Measurements from ENCODE around the gene TSPAN5. TPM values are rescaled to one million over a fixed set of nuclear protein-coding genes. Genes with fewer than 3 reads are reported as not detected.

TSPAN5 gene
- total and polyA plus RNA-seq, 2 of the 4 experiments (the other 2 are of a cell fraction): 64.8 to 79.6 TPM

GRCh38 chr4:98656886-98657285 lies 1.5 kb downstream of the TSPAN5 start:
- in situ Hi-C loops (cut with MboI; ENCODE audit: low sequenced_read_pairs): loop anchor here (5.0 to 25.0 kb wide), 4 partner anchors 190 to 495 kb away; partner anchors contain the start of genes EIF4E and RAP1GDS1
- Histone ChIP-seq H4K5ac (ENCODE audit: low read depth, low read length) (peak overlapping the region; percentile 19), H3K4me3 (ENCODE audit: insufficient read depth, low read depth, low read length) (peak overlapping the region; percentile 64), H2AFZ (replicated peaks; ENCODE audit: low read length, poor library complexity) (no peak overlapping the region), H3K27me3 (ENCODE audit: control insufficient read depth, insufficient read depth, low read length) (no peaks in the 10 kb centered on the region), H2BK5ac (ENCODE audit: low read depth, low read length, poor library complexity, severe bottlenecking) (peak overlapping the region; percentile 96), H3K79me1 (ENCODE audit: low read depth in 1 of 2, low read length in 2 of 2) (peaks cover 11 to 63% of the 10 kb centered on the region in 2 experiments; a peak in 3 of 4 replicates), H3K9me1 (ENCODE audit: insufficient read depth, low read length) (peaks cover 7% of the 10 kb centered on the region), H3K23ac (ENCODE audit: low read depth, low read length) (peak overlapping the region; percentile 87), H3K4me1 (ENCODE audit: control insufficient read depth, insufficient read depth, low read length) (peaks cover 28% of the 10 kb centered on the region), H4K91ac (ENCODE audit: insufficient read depth, low read depth, low read length) (0 out of 2 replicates have a peak overlapping the region, but pooled peaks have one; percentile 19), H3K18ac (ENCODE audit: low read depth, low read length) (peak overlapping the region; percentile 56), H4K20me1 (ENCODE audit: insufficient read depth, low read length) (peaks cover 8% of the 10 kb centered on the region; the same call in 1 of the 2 replicates), H3K56ac (ENCODE audit: extremely low read depth, insufficient read depth, low read length) (peak overlapping the region; percentile 52), H4K8ac (ENCODE audit: low read depth in 2 of 2, low read length in 2 of 2) (peak overlapping the region; percentile 41 to 51; a peak in 3 of 4 replicates), H3K4me2 (ENCODE audit: low read depth, low read length) (peak overlapping the region; percentile 71), H3K9ac (ENCODE audit: low read depth, low read length) (peak overlapping the region; percentile 91), H2BK15ac (ENCODE audit: low read depth, low read length) (peak overlapping the region; percentile 0; the same call in 1 of the 3 replicates), H2AK5ac (ENCODE audit: low read depth, low read length) (peak overlapping the region; percentile 45; the same call in 1 of the 2 replicates), H3K14ac (replicated peaks; ENCODE audit: low read depth, low read length) (peak overlapping the region; percentile 79), H3K9me3 (ENCODE audit: control insufficient read depth, insufficient read depth, low read length) (no peaks in the 10 kb centered on the region), H3K36me3 (ENCODE audit: control insufficient read depth, insufficient read depth, low read length) (no peaks in the 10 kb centered on the region), H2BK20ac (ENCODE audit: low read depth, low read length) (peak overlapping the region; percentile 10; the same call in 1 of the 2 replicates), H3K27ac (ENCODE audit: insufficient read depth, low read length) (peak overlapping the region; percentile 36; the same call in 1 of the 2 replicates), H2BK120ac (ENCODE audit: low read depth, low read length) (peak overlapping the region; percentile 22), H3K4ac (ENCODE audit: low read depth, low read length) (peak overlapping the region; percentile 56), H2AK9ac (replicated peaks; ENCODE audit: low read depth, low read length, poor library complexity) (peak overlapping the region; percentile 67)
- POLR2A ChIA-PET (ENCODE audit: unreplicated experiment): no interaction called here
- dilution Hi-C loops (cut with HindIII; ENCODE audit: low sequenced_read_pairs, unreplicated experiment): no loop called here
- intact Hi-C loops (cut with micrococcal nuclease): loop anchor here (1.0 to 10.0 kb wide), 10 partner anchors 110 to 805 kb away; partner anchors contain the start of genes ADH5, EIF4E and METAP1
- ATAC-seq (ENCODE audit: low read depth) (no peak), DNase-seq (no peak)
- 0% methylated on average over 3 of the region's 6 CpGs; no CpG with 5 or more reads in 1 of the 2 experiments for WGBS, 2 experiments (ENCODE audit: extremely low coverage in 2 of 2, insufficient read length in 1 of 2)
- TF ChIP-seq RFX5 (IDR thresholded peaks at IDR 0.05; ENCODE audit: low read depth, low read length): no peak
- no peak for TF ChIP-seq BHLHE40 (IDR thresholded peaks at IDR 0.05; ENCODE audit: low read depth, low read length)
- no peak for TF ChIP-seq NFE2L2 (IDR thresholded peaks at IDR 0.05; ENCODE audit: low read depth, low read length)
- TF ChIP-seq, protein P1, sequence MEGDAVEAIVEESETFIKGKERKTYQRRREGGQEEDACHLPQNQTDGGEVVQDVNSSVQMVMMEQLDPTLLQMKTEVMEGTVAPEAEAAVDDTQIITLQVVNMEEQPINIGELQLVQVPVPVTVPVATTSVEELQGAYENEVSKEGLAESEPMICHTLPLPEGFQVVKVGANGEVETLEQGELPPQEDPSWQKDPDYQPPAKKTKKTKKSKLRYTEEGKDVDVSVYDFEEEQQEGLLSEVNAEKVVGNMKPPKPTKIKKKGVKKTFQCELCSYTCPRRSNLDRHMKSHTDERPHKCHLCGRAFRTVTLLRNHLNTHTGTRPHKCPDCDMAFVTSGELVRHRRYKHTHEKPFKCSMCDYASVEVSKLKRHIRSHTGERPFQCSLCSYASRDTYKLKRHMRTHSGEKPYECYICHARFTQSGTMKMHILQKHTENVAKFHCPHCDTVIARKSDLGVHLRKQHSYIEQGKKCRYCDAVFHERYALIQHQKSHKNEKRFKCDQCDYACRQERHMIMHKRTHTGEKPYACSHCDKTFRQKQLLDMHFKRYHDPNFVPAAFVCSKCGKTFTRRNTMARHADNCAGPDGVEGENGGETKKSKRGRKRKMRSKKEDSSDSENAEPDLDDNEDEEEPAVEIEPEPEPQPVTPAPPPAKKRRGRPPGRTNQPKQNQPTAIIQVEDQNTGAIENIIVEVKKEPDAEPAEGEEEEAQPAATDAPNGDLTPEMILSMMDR (conservative IDR thresholded peaks at IDR 0.05; ENCODE audit: low read depth, low read length): no peak
- TF ChIP-seq RCOR1 (IDR thresholded peaks at IDR 0.05; ENCODE audit: insufficient replicate concordance, low read length): no peak
- TF ChIP-seq, protein P2, sequence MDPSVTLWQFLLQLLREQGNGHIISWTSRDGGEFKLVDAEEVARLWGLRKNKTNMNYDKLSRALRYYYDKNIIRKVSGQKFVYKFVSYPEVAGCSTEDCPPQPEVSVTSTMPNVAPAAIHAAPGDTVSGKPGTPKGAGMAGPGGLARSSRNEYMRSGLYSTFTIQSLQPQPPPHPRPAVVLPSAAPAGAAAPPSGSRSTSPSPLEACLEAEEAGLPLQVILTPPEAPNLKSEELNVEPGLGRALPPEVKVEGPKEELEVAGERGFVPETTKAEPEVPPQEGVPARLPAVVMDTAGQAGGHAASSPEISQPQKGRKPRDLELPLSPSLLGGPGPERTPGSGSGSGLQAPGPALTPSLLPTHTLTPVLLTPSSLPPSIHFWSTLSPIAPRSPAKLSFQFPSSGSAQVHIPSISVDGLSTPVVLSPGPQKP (IDR thresholded peaks at IDR 0.05; ENCODE audit: borderline replicate concordance, low read depth, low read length): no peak
- no peak for TF ChIP-seq MAFK (IDR thresholded peaks at IDR 0.05; ENCODE audit: low read depth, low read length)
- no peak for TF ChIP-seq CHD1 (IDR thresholded peaks at IDR 0.05; ENCODE audit: low read depth, low read length)
- no peak for TF ChIP-seq FOS (IDR thresholded peaks at IDR 0.05; ENCODE audit: low read depth, low read length)
- TF ChIP-seq MAZ (IDR thresholded peaks at IDR 0.05; ENCODE audit: borderline replicate concordance, low read depth, low read length): no peak
- CTCF ChIA-PET: no interaction called here
- BruUV-seq (replicated peaks): TSS peak; percentile 21

Data from IMR-90 (cell line).